GM19397 (cell line): ENCODE measurements around the gene ARNT2.

Experiments
- ATAC-seq: cut with Tn5 transposase; IDR thresholded peaks from one replicate; pipeline ENCODE4 v1.9.1; 2021; ENCODE audit warnings: mild to moderate bottlenecking, moderate library complexity; ENCODE audit not compliant: unreplicated experiment

The ARNT2 gene

DNA sequence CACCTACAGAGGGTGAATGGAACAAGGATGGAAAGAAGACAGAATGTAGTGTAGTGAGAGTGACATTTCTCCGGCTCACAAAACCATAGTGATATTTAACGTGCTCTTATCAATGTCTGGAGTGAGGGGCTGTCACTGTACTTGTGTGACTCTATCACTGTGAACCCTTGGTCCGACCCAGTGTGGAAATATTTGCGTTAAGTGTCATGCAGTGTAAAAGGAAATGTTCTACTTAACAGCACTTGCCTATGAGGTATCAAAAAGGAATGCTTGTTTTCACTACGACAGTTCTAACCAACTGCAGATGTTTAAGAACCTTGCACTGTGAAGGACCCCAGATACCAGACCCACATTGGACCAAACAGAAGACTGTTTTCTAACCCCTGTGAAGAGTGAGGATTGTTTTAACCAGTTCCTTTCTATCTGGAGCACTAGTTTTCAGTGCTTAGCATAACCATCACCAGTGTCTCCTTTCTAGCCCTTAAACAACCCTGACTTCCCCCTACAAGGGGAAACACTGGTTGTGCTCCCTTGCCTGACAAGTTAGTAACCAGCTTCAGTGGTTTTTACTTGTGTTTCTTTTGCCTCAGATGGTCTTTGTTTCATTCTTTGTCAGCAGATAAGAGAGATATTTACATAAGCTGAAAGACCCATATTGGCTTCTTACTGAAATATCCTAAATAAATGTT, 146.2 kb downstream of the ARNT2 start:
- ATAC-seq = no peak

DNA sequence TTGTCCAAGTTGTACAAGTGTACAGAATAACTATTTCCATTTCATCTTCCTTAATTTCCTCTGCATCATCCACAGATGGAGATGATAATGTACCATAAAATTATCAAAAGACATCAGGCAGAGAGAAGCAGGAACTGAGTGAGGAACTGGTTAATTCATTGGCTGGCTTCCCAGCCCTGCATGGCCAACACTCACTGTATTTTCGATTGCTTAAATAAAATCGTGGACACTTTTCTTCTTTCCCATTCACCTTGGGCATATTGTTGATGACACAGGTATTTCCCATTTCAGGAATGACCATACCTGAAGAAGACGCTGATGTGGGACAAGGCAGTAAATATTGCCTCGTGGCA, 146.7 kb downstream of the ARNT2 start:
- ATAC-seq = no peak

DNA sequence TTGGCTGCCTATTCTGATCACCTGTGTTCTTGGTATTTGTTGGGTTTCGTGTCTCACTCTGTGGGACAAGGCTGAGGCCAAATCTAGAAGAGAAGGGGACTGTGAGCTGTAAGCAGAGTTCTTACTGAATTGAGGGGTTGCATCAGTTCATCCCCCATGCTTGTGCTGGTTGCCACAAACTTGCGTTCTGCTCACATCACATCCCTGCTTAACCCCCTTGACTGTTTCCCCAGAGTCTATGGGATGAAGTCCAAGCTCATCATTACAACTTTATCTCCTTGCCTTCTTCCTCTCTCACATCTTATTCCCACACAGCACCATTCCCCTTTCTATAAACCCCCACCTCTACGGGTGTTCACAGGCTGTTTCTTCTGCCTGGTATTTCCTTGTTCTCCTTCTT, 147.2 kb downstream of the ARNT2 start:
- no peak for ATAC-seq

DNA sequence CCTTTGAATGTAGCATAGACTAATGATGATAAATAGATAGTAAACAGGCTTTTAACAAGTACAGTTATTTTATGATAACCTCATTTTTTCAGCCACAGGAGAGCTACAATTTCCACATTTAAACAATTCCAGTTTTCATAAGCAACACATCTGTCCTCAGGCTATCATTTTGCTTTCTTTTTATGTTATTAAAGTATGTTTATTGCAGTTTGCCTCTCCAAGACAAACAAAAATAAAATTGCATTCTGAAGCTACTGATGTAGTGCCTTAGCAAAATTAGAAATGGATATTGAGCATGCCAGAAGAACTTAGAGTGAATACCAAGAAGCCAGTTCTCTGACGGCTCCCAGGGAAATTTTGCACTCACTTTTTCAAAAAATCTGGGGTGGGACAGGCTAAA, 150.4 kb downstream of the ARNT2 start:
- no peak for ATAC-seq

DNA sequence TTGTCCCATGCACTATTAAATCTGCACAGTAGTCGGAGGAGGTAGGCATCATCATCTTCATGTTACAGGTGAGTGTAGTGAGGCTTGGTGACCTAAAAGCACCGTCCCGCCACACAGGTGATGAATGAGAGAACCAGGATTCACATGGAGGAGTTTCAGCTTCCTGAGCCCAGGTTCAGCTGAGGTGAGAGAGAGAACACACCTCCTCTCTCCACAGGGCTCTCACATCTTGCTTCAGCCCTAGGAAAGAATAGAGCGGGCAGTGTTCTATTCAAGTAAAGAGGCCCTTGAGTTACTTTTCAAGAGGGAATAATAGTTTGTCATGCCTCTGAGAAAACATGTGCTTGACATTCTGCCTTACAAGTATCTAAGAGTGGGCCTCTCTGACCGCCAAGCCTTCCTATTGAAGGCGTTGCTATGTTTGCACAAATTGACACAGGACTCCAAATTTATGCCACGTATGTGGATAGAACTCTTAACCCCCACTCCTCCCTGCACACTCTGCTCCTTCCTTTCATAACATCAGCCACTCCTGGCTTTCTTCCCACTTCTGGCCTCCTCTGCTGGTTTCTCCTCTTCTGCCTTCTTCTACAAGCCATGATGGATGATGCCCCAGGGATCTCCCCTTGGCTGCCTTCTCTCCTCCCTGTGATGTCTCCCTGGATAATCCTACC, 152.6 kb downstream of the ARNT2 start:
- no peak for ATAC-seq

DNA sequence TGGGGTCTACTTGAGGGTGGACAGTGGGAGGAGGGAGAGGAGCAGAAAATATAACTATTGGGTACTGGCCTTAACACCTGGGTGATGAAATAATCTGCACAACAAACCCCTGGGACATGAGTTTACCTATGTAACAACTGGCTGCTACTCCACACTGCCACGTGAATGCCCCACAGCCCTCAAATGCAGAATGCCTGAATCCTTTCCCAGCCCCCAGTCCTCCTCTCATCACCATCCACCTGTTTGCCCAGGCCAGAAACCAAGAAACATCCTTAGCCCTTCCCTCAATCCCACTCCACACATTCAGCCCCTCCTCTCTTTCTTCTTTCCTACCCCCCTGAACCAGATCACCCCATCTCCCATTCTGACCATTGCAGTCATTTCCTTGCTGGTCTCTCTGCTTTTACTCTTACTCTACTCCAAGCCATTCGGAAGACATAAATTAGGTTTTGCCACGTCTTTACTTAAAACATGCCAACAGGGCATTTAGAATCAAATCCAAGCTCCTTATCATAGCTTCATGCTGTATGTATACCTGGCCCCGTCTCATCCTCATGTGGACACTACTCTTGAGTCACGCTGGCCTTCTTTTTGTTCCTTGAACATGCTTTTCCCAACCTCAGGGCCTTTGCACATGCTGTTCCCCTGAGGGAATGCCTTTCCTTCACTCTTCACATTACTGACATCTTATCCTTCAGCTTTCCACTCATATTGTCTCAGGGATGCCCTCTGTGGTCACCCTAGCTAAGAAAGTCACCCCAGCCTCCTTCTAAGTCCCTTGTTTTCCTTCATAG, 153.5 kb downstream of the ARNT2 start:
- ATAC-seq = no peak

DNA sequence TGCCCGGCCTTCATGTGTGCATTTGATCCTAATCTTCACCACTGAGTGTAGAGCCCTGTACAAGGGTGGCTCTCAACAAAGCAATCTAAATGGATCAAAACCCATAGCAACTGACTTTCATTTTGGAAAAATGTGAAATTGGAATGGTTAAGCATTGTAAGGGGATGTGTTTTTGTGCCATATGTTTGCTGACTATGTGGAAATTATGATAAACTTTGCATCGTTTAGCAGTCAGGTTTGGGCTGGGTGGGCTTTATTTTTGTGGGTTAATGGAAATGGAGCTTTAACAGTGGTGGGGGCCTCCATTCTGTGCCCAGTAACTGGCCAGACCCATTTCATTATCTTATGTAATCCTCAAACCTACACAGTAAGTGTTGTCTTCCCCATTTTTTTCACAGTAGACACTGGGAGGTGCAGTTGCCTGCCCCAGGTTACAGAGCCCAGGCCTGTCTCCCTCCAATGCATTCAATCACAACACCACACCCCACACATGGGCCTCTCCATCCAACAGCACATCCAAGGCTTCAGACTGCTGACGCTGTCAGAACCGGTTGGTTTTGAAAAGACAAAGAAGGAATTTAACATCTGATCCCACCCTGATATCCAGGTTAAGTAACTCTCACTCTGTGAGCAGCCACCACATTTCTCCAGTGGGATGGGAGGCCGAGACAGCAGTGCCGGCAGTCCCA, 154.6 kb downstream of the ARNT2 start:
- no peak for ATAC-seq

DNA sequence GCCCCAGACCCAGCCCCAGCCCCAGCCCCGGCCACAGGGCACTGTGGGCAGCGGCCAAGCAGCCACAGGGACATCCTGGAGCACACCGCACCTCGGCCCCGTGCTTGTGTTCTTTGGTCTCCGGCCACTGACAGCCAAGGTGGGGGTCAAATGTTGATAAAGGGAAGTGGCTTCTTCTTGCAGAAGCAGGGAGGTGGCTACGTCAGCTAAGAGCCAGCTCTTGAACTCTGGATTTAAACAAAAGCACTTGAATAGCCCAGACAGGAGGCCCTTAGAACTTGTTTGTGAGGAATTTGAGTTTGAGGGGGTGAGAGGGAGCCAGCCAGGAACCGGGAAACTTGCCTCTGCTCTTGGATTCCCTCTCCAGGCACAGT, 155.1 kb downstream of the ARNT2 start:
- ATAC-seq = no peak

DNA sequence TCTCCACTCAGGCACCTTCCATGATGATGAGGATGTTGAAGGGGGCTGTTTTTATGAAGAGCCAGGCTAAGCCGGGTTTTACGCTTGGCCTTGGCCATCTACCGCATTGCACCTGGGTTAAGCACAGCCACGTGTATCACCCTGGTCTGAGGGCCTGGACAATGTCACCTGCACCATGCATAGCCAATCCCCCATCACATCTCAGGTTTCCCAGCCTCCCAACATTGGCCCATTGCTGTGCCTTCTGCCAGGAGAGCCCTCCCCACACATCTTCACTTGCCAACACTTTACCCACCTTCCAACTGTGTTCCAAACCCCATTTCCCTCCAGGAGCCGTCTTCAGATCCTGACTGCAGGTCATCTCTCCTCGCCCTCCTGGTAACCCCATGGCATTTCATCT, 155.6 kb downstream of the ARNT2 start:
- ATAC-seq = no peak

DNA sequence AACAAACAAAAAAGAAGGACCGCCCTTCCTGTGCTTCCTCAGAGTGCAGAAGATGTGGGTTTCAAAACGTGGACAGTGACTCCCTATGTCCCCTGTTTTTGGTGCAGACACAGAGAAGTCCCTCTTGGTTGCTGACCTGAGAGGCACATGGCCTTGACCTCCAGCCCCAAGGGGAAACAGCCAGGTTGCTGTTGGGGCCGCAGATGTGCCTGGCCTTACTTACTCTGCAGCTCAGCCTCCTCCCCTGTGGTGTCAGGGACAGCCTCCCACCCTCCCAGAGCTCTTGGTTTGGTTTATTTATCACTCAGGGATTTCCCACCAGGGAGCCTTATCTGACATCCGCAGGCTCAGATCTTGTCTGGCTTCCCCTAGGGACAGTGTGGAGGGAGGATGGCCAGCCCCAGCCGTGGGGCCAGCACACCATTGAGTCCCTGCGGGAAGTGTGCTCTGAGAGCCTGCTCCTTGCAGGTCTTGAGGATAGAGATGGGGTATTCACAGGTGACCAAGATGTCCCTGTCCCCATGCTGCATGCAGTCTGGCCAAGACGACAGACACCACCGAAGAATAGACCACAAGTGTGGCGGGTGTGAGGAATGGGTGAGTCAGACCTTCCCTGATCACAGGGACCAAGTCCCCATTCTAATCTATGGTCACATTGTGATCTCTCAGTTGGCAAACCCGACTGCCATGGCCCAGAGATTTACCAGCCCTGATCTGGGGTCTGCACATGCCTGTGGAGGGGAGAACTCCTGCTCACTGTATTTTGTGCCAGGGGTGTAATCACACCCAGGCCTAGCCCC, 156.6 kb downstream of the ARNT2 start:
- no peak for ATAC-seq

DNA sequence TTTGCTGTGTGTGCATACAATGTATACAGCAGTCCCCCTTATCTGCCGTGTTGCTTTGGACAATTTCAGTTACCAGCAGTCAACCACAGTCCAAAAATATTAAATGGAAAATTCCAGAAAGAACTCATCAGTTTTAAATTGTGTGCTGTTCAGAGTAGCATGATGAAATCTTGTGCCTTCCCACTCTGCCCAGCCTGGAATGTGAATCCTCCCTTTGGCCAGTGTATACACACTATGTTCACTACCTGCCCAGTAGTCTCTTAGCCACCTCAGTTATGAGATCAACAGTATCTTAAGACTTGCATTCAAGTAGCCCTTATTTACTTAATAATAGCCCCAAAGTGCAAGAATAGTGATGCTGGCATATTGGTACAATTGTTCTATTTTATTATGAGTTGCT, 157.3 kb downstream of the ARNT2 start:
- no peak for ATAC-seq

DNA sequence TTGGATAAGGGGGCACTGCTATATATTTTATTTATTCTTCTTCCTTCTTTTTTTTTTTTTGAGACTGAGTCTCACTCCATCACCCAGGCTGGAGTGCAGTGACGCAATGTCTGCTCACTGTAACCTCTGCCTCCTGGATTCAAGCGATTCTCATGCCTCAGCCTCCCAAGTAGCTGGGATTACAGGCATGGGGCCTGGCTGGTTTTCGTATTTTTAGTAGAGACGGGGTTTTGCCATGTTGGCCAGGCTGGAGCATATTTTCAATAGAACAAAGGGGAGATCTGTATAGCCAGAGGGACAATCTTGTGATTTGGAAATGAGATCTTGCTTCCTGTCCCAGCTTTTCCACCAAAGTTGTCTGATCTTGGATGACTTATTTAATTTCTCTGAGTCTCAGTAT, 157.9 kb downstream of the ARNT2 start:
- ATAC-seq = no peak

DNA sequence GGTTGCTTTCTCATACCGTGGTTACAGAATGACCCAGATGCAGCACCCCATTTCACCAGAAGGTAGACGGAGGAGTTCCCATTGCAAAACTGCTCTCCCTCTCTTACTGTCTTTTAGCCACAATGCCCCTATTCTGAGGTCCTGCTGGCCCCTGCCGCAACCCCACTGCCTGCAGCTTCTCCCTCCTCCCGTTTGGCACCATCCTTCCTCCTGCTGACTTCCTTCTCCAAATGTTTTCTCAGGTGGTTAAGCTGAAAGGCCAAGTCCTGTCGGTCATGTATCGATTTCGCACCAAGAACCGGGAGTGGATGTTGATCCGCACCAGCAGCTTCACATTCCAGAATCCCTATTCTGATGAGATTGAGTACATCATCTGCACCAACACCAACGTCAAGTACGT, 158.7 kb downstream of the ARNT2 start:
- no peak for ATAC-seq

DNA sequence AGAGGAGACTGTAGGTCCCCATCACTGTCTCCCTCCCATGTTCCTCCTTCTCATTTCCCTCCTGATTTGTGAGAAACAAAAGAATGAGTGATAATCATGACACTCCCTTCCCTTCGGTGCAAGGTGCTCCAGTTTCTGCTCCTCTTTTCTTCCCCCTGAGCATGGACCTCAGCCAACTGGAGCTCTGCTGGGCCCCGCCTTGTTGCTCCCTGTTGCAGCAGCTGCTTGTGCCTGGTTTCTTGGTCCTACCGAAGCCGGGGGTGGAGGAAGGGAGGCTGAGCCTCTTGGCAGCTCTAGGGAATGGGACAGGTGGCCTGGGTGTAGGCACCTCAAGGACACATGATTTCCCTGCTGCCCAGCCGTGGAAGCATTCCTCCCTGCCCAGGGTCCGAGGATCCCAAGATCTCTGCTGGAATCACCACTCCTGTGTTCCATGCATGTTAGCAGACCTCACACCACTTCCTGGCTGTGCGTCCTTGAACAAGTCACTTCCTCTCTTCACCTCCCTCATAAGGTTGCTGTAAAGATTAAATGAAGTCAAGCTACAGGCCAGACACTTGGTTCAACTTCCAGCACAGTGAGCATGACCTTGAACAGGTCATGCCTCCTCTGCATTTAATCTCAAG, 159.3 kb downstream of the ARNT2 start:
- no peak for ATAC-seq

DNA sequence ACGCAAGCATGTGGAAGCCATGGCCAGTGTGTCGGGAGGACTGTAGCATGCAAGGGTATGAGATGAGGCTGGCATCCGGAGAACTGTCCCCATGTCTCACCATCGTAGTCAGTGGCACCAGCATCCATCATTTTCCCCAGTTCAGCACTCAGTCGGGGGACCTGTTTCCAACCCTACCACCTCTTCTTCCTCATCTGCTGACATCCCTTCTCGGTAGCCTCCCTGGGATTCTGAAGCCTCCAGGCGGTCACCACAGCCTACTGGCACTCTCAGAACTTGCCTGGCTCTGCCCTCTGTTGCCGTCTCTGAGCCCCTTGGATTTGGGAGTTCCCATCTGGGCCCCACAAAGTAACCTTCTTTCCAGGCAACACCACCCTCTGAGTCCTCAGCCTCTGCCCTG, 159.9 kb downstream of the ARNT2 start:
- no peak for ATAC-seq

DNA sequence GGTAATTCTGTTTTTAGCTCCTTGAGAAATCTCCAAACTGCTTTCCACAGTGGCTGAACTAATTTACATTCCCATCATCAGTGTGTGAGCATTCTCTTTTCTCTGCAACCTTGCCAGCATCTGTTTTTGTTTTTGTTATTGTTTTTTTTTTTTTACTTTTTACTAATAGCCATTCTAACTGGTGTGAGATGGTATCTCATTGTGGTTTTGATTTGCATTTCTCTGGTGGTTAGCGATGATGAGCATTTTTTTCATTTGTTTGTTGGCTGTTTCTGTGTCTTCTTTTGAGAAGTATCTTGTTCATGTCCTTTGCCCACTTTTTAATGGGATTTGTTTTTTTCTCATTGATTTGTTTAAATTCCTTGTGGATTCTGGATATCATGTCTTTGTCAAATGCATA, 161.2 kb downstream of the ARNT2 start:
- ATAC-seq = no peak

DNA sequence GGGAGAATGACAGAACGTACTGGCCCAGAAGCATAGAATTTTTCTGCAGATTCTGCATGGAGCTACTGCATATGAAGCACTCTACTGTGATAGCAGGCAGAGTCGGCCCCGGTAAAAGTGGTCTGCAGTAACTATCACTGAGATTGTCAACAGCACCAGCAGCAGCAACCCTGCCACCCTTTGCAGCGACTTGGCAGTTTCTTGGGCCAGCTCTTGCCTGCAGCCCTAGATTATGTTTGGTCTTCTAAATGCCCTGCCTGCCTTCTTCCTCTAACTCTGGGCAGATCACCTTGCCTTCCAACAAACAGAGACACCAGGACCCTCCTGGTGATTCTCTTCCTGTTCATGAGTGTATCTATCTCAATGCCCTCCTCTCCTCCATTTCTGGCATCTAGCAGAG, 161.8 kb downstream of the ARNT2 start:
- ATAC-seq = no peak

DNA sequence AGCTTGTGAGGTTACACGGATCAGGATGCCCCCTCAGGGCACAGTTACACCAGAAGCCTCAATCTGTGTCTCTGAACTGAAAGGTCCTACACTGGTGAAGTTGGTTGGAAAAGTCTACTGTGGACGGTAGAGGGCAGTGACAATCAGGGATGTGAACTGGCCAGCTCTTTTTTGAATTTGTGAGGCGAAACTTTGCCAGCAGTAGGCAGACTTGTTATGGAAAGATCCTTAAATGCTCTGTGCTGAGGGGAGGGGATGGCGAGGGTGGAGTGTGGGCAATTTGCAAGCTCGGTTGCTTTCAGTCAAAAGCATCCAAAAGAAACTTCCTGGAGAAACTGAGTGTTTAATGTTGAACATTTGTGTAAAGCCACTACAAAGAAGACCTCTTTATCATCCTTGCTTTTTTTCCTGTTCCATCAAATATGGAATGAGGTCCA, 163.6 kb downstream of the ARNT2 start:
- ATAC-seq = no peak

DNA sequence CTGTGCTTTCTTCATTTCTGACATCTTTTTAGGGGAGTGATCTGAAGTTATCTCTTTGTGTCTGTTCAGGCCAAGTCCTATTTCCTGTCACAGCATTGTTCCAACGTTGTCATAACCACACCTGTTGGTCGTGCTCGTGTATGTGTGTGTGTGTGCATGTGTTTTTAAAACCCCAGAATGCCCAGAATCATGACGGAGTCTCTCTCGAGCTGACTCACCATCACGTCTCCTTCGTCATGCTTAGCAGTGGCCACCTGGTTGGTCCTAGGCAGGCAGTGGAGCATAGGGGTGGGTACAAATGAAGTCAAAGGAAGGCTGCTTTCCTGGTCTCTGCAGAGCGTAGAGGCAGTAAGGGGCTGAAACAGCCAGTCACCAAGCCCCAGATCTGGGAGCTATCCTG, 164.1 kb downstream of the ARNT2 start:
- ATAC-seq = no peak

DNA sequence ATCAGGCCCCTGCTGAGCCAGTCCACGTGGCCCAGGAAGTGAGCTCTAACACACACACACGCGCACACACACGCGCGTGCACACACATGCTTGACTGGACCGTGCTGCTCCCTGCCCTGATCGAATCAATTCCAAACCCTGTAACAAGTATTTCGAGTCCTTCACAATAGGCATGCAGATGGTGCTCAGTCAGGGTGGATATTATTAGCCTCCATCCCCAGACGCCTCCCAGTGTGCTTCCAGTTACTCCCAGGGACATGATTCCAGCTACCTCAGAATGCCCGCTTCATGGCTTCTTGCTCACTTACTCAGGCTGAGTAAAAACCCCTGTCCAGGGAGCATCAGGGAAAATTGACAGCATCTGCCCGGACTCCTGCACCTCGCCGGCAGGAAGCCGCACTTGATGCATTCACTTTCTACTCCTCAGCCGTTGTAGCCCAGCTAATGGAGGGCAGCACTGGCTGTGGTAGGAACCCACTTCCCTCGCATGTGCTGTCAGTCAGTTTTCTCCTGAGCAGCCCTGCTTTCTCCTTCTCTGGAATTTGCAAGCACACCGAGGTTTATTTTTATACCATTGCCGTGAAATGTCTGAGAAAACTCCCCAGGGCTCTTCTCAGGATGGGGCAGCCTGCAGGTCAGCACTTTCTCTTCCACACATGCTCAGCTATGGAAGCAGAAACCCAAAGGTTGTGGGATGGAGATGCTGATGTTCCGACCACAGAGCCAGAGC, 164.9 kb downstream of the ARNT2 start:
- ATAC-seq = no peak
